Neuronal stem cell (in vitro differentiated cells): ENCODE data around the gene MYCBPAP.

ENCODE experiments used
- DNase-seq: peaks from one replicate; pipeline ENCODE4 v3.0.0-alpha.2; 2013; ENCODE audit warnings: low spot score
- H2AFZ ChIP-seq: one replicate; pipeline ENCODE4 v1.6.1; 2013; ENCODE audit warnings: mild to moderate bottlenecking, low read length, inconsistent platforms
- H2AK5ac ChIP-seq: 2 replicates; pipeline ENCODE4 v1.6.1; 2013; ENCODE audit warnings: low read depth, mild to moderate bottlenecking, inconsistent platforms, low read length, moderate library complexity, mixed read lengths
- H2BK120ac ChIP-seq: 2 replicates; pipeline ENCODE4 v1.6.1; 2013; ENCODE audit warnings: low read depth, mild to moderate bottlenecking, inconsistent platforms, low read length, moderate library complexity, mixed read lengths
- H2BK12ac ChIP-seq: one replicate; pipeline ENCODE4 v1.6.1; 2013; ENCODE audit warnings: low read length, inconsistent platforms
- H2BK15ac ChIP-seq: 2 replicates; pipeline ENCODE4 v1.6.1; 2013; ENCODE audit warnings: mild to moderate bottlenecking, low read length, inconsistent platforms, mixed read lengths
- H2BK5ac ChIP-seq: one replicate; pipeline ENCODE4 v1.6.1; 2013; ENCODE audit warnings: inconsistent platforms, mild to moderate bottlenecking, low read length, moderate library complexity
- H3K14ac ChIP-seq: one replicate; pipeline ENCODE4 v1.6.1; 2013; ENCODE audit warnings: low read length, inconsistent platforms
- H3K18ac ChIP-seq: 2 replicates; pipeline ENCODE4 v1.6.1; 2013; ENCODE audit warnings: low read length, inconsistent platforms
- H3K23ac ChIP-seq: 2 replicates; pipeline ENCODE4 v1.6.1; 2013; ENCODE audit warnings: low read depth, mild to moderate bottlenecking, mixed read lengths, low read length, inconsistent platforms; ENCODE audit not compliant: poor library complexity
- H3K27ac ChIP-seq: replicated peaks from 3 replicates; pipeline ENCODE4 v1.5.1; 2013; ENCODE audit warnings: low read length, inconsistent platforms
- H3K27me3 ChIP-seq, 3 experiments: 2 replicates each; pipeline ENCODE4 v1.6.1; 2013; ENCODE audit warnings: low read length in 3 of 3, mild to moderate bottlenecking in 2 of 3, inconsistent platforms in 1 of 3, low read depth in 1 of 3, mixed read lengths in 1 of 3, moderate library complexity in 1 of 3; ENCODE audit not compliant: control insufficient read depth in 3 of 3, insufficient read depth in 3 of 3
- H3K36me3 ChIP-seq, 2 donors: replicated peaks in 1 of 2; 2 replicates each; pipeline ENCODE4 v1.6.1; 2013; ENCODE audit warnings: low read length in 2 of 2; ENCODE audit not compliant: control insufficient read depth in 2 of 2, insufficient read depth in 2 of 2
- H3K4ac ChIP-seq: 2 replicates; pipeline ENCODE4 v1.6.1; 2013; ENCODE audit warnings: inconsistent platforms, mild to moderate bottlenecking, low read length, moderate library complexity
- H3K4me1 ChIP-seq, 2 donors: 1 replicate in 1 of 2; 2 replicates in 1 of 2; pipeline ENCODE4 v1.6.1; 2013; ENCODE audit warnings: low read length in 2 of 2, low read depth in 1 of 2; ENCODE audit not compliant: control insufficient read depth in 2 of 2, insufficient read depth in 1 of 2
- H3K4me2 ChIP-seq: one replicate; pipeline ENCODE4 v1.6.1; 2013; ENCODE audit warnings: mild to moderate bottlenecking, low read length, inconsistent platforms; ENCODE audit not compliant: insufficient read depth, poor library complexity, severe bottlenecking
- H3K4me3 ChIP-seq, 2 donors: 2 replicates each; pipeline ENCODE4 v1.5.1; 2013; ENCODE audit warnings: low read length in 2 of 2, mild to moderate bottlenecking in 2 of 2, inconsistent platforms in 1 of 2, moderate library complexity in 1 of 2
- H3K79me1 ChIP-seq: one replicate; pipeline ENCODE4 v1.6.1; 2013; ENCODE audit warnings: low read depth, mild to moderate bottlenecking, inconsistent platforms, low read length, moderate library complexity
- H3K9ac ChIP-seq: one replicate; pipeline ENCODE4 v1.6.1; 2013; ENCODE audit warnings: mild to moderate bottlenecking, low read depth, low read length, inconsistent platforms; ENCODE audit not compliant: poor library complexity
- H3K9me3 ChIP-seq, 2 donors: replicated peaks in 1 of 2; 2 replicates each; pipeline versions ENCODE3 to v1.6.1; 2013; ENCODE audit warnings: low read length in 2 of 2, mild to moderate bottlenecking in 2 of 2, inconsistent platforms in 1 of 2, low read depth in 1 of 2, mixed read lengths in 1 of 2, moderate library complexity in 1 of 2; ENCODE audit not compliant: control insufficient read depth in 2 of 2, insufficient read depth in 1 of 2
- H4K8ac ChIP-seq: one replicate; pipeline ENCODE4 v1.6.1; 2013; ENCODE audit warnings: low read depth, mild to moderate bottlenecking, inconsistent platforms, low read length, moderate library complexity
- H4K91ac ChIP-seq: one replicate; pipeline ENCODE4 v1.6.1; 2013; ENCODE audit warnings: low read length, low read depth, mild to moderate bottlenecking, inconsistent platforms; ENCODE audit not compliant: poor library complexity
- WGBS, 2 donors: extraction: QIAGEN DNeasy Blood & Tissue Kit; methylation state at CpG; one replicate each; pipeline ENCODE4 v1.1.7; 2013; ENCODE audit warnings: missing lambda C conversion rate in 2 of 2, mixed read lengths in 1 of 2; ENCODE audit not compliant: insufficient read length in 2 of 2, insufficient replicate concordance in 1 of 2; ENCODE audit errors: extremely low coverage in 2 of 2; 5-methylcytosine and 5-hydroxymethylcytosine counted together

MYCBPAP gene

GRCh38 chr17:50538549-50539410, 30.5 kb downstream of the MYCBPAP start:
- H2BK120ac ChIP-seq = peak overlapping the region; percentile 5
- peaks cover under 1 to 48% (median 12%) of the 10 kb centered on the region in 3 experiments for H3K27me3 ChIP-seq
- no peak overlapping the region for H3K4me3 ChIP-seq
- no peaks in the 10 kb centered on the region for H3K79me1 ChIP-seq
- no peaks in the 10 kb centered on the region for H3K36me3 ChIP-seq
- H3K4me1 ChIP-seq = peaks cover 24 to 35% of the 10 kb centered on the region in 2 donors
- peak overlapping the region; percentile 95 for H3K14ac ChIP-seq
- no peak overlapping the region for H2BK12ac ChIP-seq
- no peak overlapping the region for H3K9ac ChIP-seq
- peak overlapping the region; percentile 54 for H2BK5ac ChIP-seq
- no peak overlapping the region for H3K4me2 ChIP-seq
- no peaks in the 10 kb centered on the region for H3K9me3 ChIP-seq
- H2BK15ac ChIP-seq = peak overlapping the region; percentile 81
- H3K23ac ChIP-seq = peak overlapping the region; percentile 30
- peak overlapping the region; percentile 43 for H4K8ac ChIP-seq
- peak overlapping the region; percentile 89 for H3K18ac ChIP-seq
- no peak overlapping the region for H3K4ac ChIP-seq
- H4K91ac ChIP-seq = peak overlapping the region; percentile 87
- peak overlapping the region; percentile 42 for H2AK5ac ChIP-seq
- H3K27ac ChIP-seq = no peak overlapping the region
- DNase-seq = no peak
- no CpG with 5 or more reads among the region's 20 CpGs for WGBS, 2 donors
- H2AFZ ChIP-seq = peak overlapping the region; percentile 39

- Histone ChIP-seq H3K4ac (no peak overlapping the region), H3K4me3 (no peak overlapping the region), H2BK12ac (no peak overlapping the region), H3K36me3 (no peaks in the 10 kb centered on the region), H3K27ac (no peak overlapping the region), H3K4me1 (peaks cover 22 to 27% of the 10 kb centered on the region in 2 donors), H3K27me3 (peaks cover 0 to 41% (median 0%) of the 10 kb centered on the region in 3 experiments), H3K9me3 (no peaks in the 10 kb centered on the region), H3K18ac (peak overlapping the region; percentile 16), H3K4me2 (no peak overlapping the region), H2AFZ (no peak overlapping the region), H3K9ac (no peak overlapping the region), H2BK120ac (no peak overlapping the region), H3K14ac (no peak overlapping the region), H2AK5ac (peak overlapping the region; percentile 30), H2BK15ac (peak overlapping the region; percentile 53), H4K91ac (no peak overlapping the region), H4K8ac (no peak overlapping the region), H2BK5ac (peak overlapping the region; percentile 84), H3K23ac (no peak overlapping the region), H3K79me1 (no peaks in the 10 kb centered on the region)
- DNase-seq = no peak
- WGBS, 2 donors = no CpG with 5 or more reads among the region's 15 CpGs
Measured at GRCh38 chr17:50539762-50540559, 31.7 kb downstream of the MYCBPAP start.

GRCh38 chr17:50540560-50541401, 32.5 kb downstream of the MYCBPAP start:
- H2AK5ac ChIP-seq = peak overlapping the region; percentile 64
- H3K27me3 ChIP-seq = peaks cover 0 to 33% (median 0%) of the 10 kb centered on the region in 3 experiments
- no peak overlapping the region for H2BK12ac ChIP-seq
- H3K79me1 ChIP-seq = no peaks in the 10 kb centered on the region
- no peak for DNase-seq
- peak overlapping the region; percentile 84 for H2BK5ac ChIP-seq
- peak overlapping the region; percentile 30 for H3K18ac ChIP-seq
- no peak overlapping the region for H3K4ac ChIP-seq
- H2BK15ac ChIP-seq = peak overlapping the region; percentile 53
- no peak overlapping the region for H3K4me2 ChIP-seq
- H3K9ac ChIP-seq = peak overlapping the region; percentile 1
- H4K91ac ChIP-seq = no peak overlapping the region
- no peak overlapping the region for H3K23ac ChIP-seq
- no peak overlapping the region for H2BK120ac ChIP-seq
- no peaks in the 10 kb centered on the region for H3K36me3 ChIP-seq
- no peaks in the 10 kb centered on the region for H3K9me3 ChIP-seq
- H3K14ac ChIP-seq = no peak overlapping the region
- no CpG with 5 or more reads among the region's 11 CpGs for WGBS, 2 donors
- no peak overlapping the region for H3K27ac ChIP-seq
- H3K4me3 ChIP-seq = peak overlapping the region in 1 of 2 donors; percentile 68
- H3K4me1 ChIP-seq = peaks cover 22 to 27% of the 10 kb centered on the region in 2 donors
- H2AFZ ChIP-seq = no peak overlapping the region
- H4K8ac ChIP-seq = no peak overlapping the region
